ENCODE data around the gene CCDC12. TPM values are rescaled to one million over a fixed set of nuclear protein-coding genes. Genes with fewer than 3 reads are reported as not detected.

The CCDC12 gene
- total and polyA plus RNA-seq, 2 of the 13 experiments (the other 11 are each of a cell fraction or from before 2014, with no cell fraction given), result 30.1 to 49.5 TPM

DNA sequence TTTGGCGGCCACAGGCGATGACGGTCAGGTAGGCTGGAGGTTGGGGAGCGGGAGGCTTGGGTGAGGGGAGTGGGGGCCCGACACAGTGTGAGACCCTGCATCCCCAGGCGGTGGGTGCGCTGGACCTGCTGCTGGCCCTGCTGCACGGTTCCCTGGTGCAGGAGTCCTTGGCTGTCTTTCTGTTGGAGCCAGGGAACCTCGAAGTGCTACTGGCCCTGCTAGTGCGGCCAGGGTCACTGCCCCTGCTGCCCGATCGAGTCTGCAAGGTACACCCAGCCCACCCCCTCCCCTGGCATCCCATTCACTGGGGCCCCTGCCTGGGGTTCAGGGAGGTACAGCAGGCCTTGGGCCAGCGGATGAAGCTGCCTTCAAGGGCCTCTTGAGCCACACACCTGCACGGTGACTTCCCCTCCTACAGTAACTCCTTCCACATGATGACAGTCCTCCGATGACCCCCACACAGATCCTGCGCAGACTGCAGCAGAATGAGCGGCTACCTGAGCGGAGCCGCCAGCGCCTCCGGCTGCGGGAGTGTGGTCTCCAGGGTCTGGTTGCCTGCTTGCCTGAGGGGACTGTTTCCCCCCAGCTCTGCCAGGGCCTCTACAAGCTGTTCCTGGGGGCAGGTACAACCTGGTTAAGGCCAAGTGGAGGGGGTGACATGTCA is 22.4 kb upstream of the CCDC12 start (continued):
- TF ChIP-seq, protein P1, sequence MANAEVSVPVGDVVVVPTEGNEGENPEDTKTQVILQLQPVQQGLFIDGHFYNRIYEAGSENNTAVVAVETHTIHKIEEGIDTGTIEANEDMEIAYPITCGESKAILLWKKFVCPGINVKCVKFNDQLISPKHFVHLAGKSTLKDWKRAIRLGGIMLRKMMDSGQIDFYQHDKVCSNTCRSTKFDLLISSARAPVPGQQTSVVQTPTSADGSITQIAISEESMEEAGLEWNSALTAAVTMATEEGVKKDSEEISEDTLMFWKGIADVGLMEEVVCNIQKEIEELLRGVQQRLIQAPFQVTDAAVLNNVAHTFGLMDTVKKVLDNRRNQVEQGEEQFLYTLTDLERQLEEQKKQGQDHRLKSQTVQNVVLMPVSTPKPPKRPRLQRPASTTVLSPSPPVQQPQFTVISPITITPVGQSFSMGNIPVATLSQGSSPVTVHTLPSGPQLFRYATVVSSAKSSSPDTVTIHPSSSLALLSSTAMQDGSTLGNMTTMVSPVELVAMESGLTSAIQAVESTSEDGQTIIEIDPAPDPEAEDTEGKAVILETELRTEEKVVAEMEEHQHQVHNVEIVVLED (CRISPR knock-in tag; IDR thresholded peaks at IDR 0.05; ENCODE audit: borderline replicate concordance), result no peak
- no peak for TF ChIP-seq TBP (CRISPR knock-in tag; IDR thresholded peaks at IDR 0.05)
- TF ChIP-seq ZNF563 (CRISPR knock-in tag; IDR thresholded peaks at IDR 0.05), result no peak
- no peak for TF ChIP-seq HNRNPL (IDR thresholded peaks at IDR 0.05; ENCODE audit: low read depth, low read length)
- no peak for TF ChIP-seq MEF2D (CRISPR knock-in tag; IDR thresholded peaks at IDR 0.05)
- TF ChIP-seq MXD3 (CRISPR knock-in tag; IDR thresholded peaks at IDR 0.05), result 0 out of 2 replicates have a peak, but pooled peaks have one; percentile 1
- TF ChIP-seq ZNF790 (CRISPR knock-in tag; IDR thresholded peaks at IDR 0.05; ENCODE audit: borderline replicate concordance), result no peak
- no peak for TF ChIP-seq NKX3-1 (CRISPR knock-in tag; IDR thresholded peaks at IDR 0.05)
- no peak for TF ChIP-seq ZNF451 (CRISPR knock-in tag; IDR thresholded peaks at IDR 0.05)
- TF ChIP-seq, protein P2, sequence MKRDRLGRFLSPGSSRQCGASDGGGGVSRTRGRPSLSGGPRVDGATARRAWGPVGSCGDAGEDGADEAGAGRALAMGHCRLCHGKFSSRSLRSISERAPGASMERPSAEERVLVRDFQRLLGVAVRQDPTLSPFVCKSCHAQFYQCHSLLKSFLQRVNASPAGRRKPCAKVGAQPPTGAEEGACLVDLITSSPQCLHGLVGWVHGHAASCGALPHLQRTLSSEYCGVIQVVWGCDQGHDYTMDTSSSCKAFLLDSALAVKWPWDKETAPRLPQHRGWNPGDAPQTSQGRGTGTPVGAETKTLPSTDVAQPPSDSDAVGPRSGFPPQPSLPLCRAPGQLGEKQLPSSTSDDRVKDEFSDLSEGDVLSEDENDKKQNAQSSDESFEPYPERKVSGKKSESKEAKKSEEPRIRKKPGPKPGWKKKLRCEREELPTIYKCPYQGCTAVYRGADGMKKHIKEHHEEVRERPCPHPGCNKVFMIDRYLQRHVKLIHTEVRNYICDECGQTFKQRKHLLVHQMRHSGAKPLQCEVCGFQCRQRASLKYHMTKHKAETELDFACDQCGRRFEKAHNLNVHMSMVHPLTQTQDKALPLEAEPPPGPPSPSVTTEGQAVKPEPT (CRISPR knock-in tag; IDR thresholded peaks at IDR 0.05; ENCODE audit: low read depth), result no peak
- no peak for TF ChIP-seq ZNF737 (CRISPR knock-in tag; IDR thresholded peaks at IDR 0.05; ENCODE audit: borderline replicate concordance)
- TF ChIP-seq ZNF792 (CRISPR knock-in tag; IDR thresholded peaks at IDR 0.05), result no peak
- no peak for TF ChIP-seq MLLT10 (CRISPR knock-in tag; IDR thresholded peaks at IDR 0.05)
- TF ChIP-seq, protein P3, sequence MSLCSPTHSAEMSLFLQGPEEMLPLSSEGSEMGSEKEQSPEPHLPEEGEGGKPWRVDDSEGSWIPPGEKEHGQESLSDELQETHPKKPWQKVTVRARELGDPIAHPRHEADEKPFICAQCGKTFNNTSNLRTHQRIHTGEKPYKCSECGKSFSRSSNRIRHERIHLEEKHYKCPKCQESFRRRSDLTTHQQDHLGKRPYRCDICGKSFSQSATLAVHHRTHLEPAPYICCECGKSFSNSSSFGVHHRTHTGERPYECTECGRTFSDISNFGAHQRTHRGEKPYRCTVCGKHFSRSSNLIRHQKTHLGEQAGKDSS (CRISPR knock-in tag; IDR thresholded peaks at IDR 0.05; ENCODE audit: borderline replicate concordance, low read depth), result 0 out of 2 replicates have a peak, but pooled peaks have one; percentile 6
- TF ChIP-seq HDAC1 (CRISPR knock-in tag; IDR thresholded peaks at IDR 0.05), result no peak; the same call in 1 of the 2 replicates
- TF ChIP-seq ZMYM4 (CRISPR knock-in tag; IDR thresholded peaks at IDR 0.05), result no peak
- TF ChIP-seq, protein P4, sequence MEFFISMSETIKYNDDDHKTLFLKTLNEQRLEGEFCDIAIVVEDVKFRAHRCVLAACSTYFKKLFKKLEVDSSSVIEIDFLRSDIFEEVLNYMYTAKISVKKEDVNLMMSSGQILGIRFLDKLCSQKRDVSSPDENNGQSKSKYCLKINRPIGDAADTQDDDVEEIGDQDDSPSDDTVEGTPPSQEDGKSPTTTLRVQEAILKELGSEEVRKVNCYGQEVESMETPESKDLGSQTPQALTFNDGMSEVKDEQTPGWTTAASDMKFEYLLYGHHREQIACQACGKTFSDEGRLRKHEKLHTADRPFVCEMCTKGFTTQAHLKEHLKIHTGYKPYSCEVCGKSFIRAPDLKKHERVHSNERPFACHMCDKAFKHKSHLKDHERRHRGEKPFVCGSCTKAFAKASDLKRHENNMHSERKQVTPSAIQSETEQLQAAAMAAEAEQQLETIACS (CRISPR knock-in tag; IDR thresholded peaks at IDR 0.05), result no peak
- TF ChIP-seq ZBTB7B (CRISPR knock-in tag; IDR thresholded peaks at IDR 0.05), result no peak
